Karpas-422 (cell line): ENCODE results near the gene NPHP3. TPM values are rescaled to one million over a fixed set of nuclear protein-coding genes. Genes with fewer than 3 reads are reported as not detected.

Experiments
- DNase-seq: peaks from one replicate; pipeline ENCODE4 v3.0.0-alpha.2; 2015
- H2AFZ ChIP-seq: fragments of 200-600 bp; sonication (generic); 2 replicates; pipeline ENCODE4 v1.6.1; 2014; ENCODE audit warnings: antibody characterized with exemption, low read length, mixed read lengths
- H3K27ac ChIP-seq: fragments of 200-600 bp; sonication (generic); 2 replicates; pipeline ENCODE4 v1.5.1; 2014; ENCODE audit warnings: mild to moderate bottlenecking, low read length, moderate library complexity
- H3K27me3 ChIP-seq: fragments of 200-600 bp; sonication (generic); 2 replicates; pipeline ENCODE4 v1.6.1; 2014; ENCODE audit warnings: low read length, mixed read lengths
- H3K36me3 ChIP-seq: fragments of 200-600 bp; sonication (generic); 2 replicates; pipeline ENCODE4 v1.6.1; 2014; ENCODE audit warnings: low read length, mixed read lengths; ENCODE audit not compliant: insufficient read depth
- H3K4me1 ChIP-seq: fragments of 200-600 bp; sonication (generic); 2 replicates; pipeline ENCODE4 v1.6.1; 2014; ENCODE audit warnings: mild to moderate bottlenecking, low read length, mixed read lengths
- H3K4me2 ChIP-seq: fragments of 200-600 bp; sonication (generic); 2 replicates; pipeline ENCODE4 v1.6.1; 2014; ENCODE audit warnings: low read length, low read depth, mild to moderate bottlenecking; ENCODE audit not compliant: poor library complexity, severe bottlenecking
- H3K4me3 ChIP-seq: fragments of 200-600 bp; sonication (generic); 2 replicates; pipeline ENCODE4 v1.5.1; 2014; ENCODE audit warnings: mild to moderate bottlenecking, antibody characterized with exemption, low read length, mixed read lengths
- H3K79me2 ChIP-seq: fragments of 200-600 bp; sonication (generic); 2 replicates; pipeline ENCODE4 v1.6.1; 2014; ENCODE audit warnings: mild to moderate bottlenecking, low read length, mixed read lengths
- H3K9ac ChIP-seq: fragments of 200-600 bp; sonication (generic); 2 replicates; pipeline ENCODE4 v1.6.0; 2014; ENCODE audit warnings: low read length
- H3K9me2 ChIP-seq: fragments of 200-600 bp; sonication (generic), shearing (Covaris generic); replicated peaks from 2 replicates; pipeline ENCODE4 v1.6.0; 2014; ENCODE audit warnings: mild to moderate bottlenecking, low read length, moderate library complexity; ENCODE audit not compliant: insufficient read depth
- H3K9me3 ChIP-seq: fragments of 300-700, 200-600 bp; sonication (generic); 2 replicates; pipeline ENCODE4 v1.6.1; 2014; ENCODE audit warnings: low read length, mixed read lengths
- H4K20me1 ChIP-seq: fragments of 200-600 bp; sonication (generic); 2 replicates; pipeline ENCODE4 v1.6.1; 2014; ENCODE audit warnings: mild to moderate bottlenecking, antibody characterized with exemption, low read length, low read depth; ENCODE audit not compliant: insufficient read depth
- total RNA-seq: library from RNA; depleted of rRNA; stranded (reverse); fragments of >200 nt; shearing (Covaris generic); gene quantifications from 2 replicates; pipeline ENCODE4 v1.2.3, GENCODE V29; 2014; ENCODE audit warnings: low replicate concordance

NPHP3 gene
- total RNA-seq, 1 experiment from 2014 or later, result 19.0 TPM

DNA sequence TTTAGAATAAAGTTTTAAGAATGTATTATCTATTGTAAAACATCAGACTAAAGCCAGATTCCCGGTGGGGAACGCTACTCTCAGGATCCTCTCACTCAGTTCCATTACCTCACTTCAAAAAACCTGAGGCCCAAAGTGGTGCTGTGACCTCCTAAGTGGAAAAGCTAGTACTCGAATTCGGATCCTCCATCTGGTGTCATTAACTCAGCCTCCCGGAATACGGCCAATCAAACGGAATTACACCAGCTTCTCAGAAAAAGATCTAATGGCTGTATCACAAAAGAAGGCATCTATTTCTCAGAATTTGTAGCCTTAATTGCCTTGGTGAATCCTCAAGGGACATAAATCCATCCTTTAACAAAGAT is 63.2 kb downstream of the NPHP3 start:
- DNase-seq, result no peak
- peaks cover 39% of the 10 kb centered on the region for H3K4me1 ChIP-seq

DNA sequence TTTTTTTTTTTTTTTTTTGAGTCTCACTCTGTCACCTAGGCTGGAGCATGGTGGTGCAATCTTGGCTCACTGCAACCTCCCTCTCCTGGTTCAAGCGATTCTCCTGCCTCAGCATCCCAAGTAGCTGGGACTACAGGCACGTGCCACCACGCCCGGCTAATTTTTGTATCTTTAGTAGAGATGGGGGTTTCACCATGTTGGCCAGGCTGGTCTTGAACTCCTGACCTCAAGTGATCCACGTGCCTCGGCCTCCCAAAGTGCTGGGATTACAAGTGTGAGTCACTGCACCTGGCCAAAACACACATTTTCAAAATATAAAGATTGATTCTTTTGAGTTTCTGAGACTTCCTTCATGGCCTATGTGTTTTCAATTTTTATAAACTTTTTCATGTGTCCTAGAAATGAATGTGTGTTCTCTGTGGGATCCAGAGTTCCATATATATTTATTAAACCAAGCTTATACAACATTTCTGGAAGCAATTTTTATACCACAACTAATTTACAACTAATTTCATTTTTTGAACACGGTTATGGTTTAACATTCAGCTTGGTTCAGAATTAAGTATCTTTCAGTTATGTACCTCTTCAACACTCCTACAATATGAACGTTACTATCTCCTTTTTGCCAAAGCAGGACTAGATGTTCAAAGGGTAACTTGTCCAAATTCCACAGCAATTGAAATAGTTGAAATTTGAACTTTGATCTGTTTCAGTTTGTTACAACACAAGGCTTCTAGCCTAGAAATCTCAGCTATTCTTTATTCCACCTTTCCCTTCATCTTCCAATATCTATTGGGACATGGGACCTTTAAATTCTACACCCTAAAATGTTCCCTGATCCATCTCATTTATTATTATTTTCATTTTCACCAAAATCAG is 64.1 kb downstream of the NPHP3 start:
- Histone ChIP-seq H4K20me1 (no peaks in the 10 kb centered on the region), H3K27me3 (no peaks in the 10 kb centered on the region), H3K36me3 (no peaks in the 10 kb centered on the region), H3K79me2 (peaks cover 45% of the 10 kb centered on the region), H2AFZ (no peak overlapping the region), H3K9me3 (no peaks in the 10 kb centered on the region), H3K4me1 (peaks cover 31% of the 10 kb centered on the region), H3K4me3 (peak overlapping the region; percentile 87; the same call in 1 of the 2 replicates), H3K4me2 (peak overlapping the region; percentile 82), H3K9me2 (no peaks in the 10 kb centered on the region), H3K27ac (no peak overlapping the region), H3K9ac (peak overlapping the region; percentile 93)
- DNase-seq, result no peak

More for the DNA sequence above, 63.2 kb downstream of the NPHP3 start:
- Histone ChIP-seq H3K4me2 (peak overlapping the region; percentile 82), H3K9me2 (no peaks in the 10 kb centered on the region), H3K79me2 (peaks cover 51% of the 10 kb centered on the region), H3K9me3 (no peaks in the 10 kb centered on the region), H4K20me1 (no peaks in the 10 kb centered on the region), H3K36me3 (peaks cover 7% of the 10 kb centered on the region; the same call in 1 of the 2 replicates), H3K27me3 (no peaks in the 10 kb centered on the region), H3K27ac (no peak overlapping the region), H3K4me3 (peak overlapping the region; percentile 87), H3K9ac (peak overlapping the region; percentile 93), H2AFZ (0 out of 2 replicates have a peak overlapping the region, but pooled peaks have one; percentile 72)

DNA sequence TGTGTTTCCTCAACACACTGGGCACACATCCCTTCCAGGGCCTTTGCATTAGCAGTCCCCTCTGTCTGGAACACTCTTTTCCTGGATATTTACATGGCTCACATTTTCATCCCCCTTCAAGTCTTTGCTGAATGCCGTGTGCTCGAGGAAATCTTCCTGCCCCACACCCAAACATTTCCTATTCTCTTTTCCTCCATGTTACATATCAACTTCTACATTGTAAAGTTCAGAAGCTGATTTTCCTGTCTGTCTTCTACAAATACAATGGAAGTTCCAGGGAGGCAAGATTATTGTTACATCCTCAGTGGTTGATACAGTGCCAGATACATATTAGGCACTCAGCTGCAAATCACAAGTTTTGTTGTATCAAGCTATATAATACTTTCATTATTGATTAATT is 66.7 kb downstream of the NPHP3 start:
- no peaks in the 10 kb centered on the region for H3K9me2 ChIP-seq
- H3K27me3 ChIP-seq, result no peaks in the 10 kb centered on the region
- H3K27ac ChIP-seq, result no peak overlapping the region
- no peaks in the 10 kb centered on the region for H3K9me3 ChIP-seq
- H2AFZ ChIP-seq, result no peak overlapping the region
- no peak overlapping the region for H3K9ac ChIP-seq
- H3K4me3 ChIP-seq, result no peak overlapping the region
- peaks cover 20% of the 10 kb centered on the region for H3K79me2 ChIP-seq
- H3K36me3 ChIP-seq, result no peaks in the 10 kb centered on the region
- no peak overlapping the region for H3K4me2 ChIP-seq
- DNase-seq, result no peak
- H4K20me1 ChIP-seq, result no peaks in the 10 kb centered on the region
- peaks cover 12% of the 10 kb centered on the region for H3K4me1 ChIP-seq

DNA sequence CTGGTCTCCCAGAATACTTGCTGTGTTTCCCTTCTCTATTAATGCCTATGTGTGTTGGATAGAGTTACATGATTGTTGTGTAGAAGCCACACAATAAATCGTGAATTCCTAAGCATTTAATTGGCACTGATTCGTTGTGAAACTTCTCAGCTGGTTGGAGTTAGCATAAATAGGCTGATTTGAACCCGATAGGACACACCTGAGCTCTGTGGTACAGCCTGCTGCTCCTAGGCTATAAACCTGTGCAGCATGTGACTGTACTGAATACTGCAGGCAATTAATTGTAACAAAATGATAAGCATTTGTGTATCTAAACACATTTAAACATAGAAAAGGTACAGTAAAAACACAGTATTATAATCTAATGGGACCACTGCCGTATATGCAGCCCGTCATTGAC is 67.5 kb downstream of the NPHP3 start:
- Histone ChIP-seq H3K9ac (no peak overlapping the region), H3K27ac (no peak overlapping the region), H3K4me2 (no peak overlapping the region), H4K20me1 (no peaks in the 10 kb centered on the region), H3K4me3 (no peak overlapping the region), H3K27me3 (no peaks in the 10 kb centered on the region), H3K79me2 (peaks cover 15% of the 10 kb centered on the region), H3K4me1 (peaks cover 12% of the 10 kb centered on the region), H3K36me3 (no peaks in the 10 kb centered on the region), H2AFZ (no peak overlapping the region), H3K9me2 (no peaks in the 10 kb centered on the region), H3K9me3 (no peaks in the 10 kb centered on the region)
- no peak for DNase-seq

DNA sequence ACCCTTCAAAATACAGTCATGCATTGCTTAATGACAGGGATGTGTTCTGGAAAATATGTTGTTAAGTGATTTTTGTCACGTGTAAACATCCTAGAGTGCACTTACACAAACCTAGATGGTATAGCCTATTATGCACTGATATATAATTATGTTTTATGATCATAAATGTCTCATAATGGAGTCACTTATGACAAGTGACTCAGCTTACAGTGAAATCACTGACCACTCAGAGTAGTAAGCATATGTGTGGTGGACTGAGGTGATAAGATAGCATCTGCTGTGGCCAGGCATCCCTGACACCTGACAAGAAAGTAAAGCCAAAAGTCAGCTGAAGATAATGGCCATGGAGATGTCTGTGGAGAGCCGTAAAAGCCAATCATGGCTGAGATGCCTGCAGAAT is 68.0 kb downstream of the NPHP3 start:
- no peaks in the 10 kb centered on the region for H4K20me1 ChIP-seq
- DNase-seq, result no peak
- H3K27ac ChIP-seq, result no peak overlapping the region
- no peak overlapping the region for H3K4me3 ChIP-seq
- no peak overlapping the region for H3K4me2 ChIP-seq
- peaks cover 10% of the 10 kb centered on the region for H3K79me2 ChIP-seq
- no peak overlapping the region for H3K9ac ChIP-seq
- no peak overlapping the region for H2AFZ ChIP-seq
- no peaks in the 10 kb centered on the region for H3K27me3 ChIP-seq
- no peaks in the 10 kb centered on the region for H3K36me3 ChIP-seq
- H3K9me2 ChIP-seq, result no peaks in the 10 kb centered on the region
- H3K9me3 ChIP-seq, result no peaks in the 10 kb centered on the region
- H3K4me1 ChIP-seq, result peaks cover 11% of the 10 kb centered on the region

DNA sequence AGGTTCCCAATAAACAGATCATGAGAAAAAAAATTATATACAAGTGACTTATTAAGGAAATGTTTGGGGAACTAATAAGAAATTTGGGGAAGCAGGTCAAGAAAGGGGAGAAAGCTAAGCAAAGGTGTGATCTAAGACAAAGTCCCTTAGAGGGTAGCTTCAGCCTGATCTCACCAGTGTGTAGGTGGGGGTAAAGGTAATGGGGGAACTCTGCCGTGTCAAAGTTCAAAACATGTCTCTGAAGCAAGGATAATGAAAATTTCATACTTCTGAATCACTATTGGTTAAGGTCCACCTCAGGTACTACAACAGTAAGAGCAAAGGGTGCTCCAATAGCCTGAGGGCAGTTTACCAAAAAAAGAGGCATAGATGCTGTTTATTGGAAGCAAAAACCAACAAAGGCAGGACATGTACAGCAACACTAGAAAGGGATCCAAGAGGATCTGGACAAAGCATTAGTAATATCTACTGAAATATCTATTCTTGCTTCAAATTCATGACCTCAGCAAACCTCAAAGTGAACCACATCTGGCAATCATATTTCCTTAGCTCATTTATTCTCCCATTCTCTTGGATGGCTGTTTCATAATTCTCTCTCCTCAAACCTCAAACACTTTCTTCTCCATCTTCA is 69.5 kb downstream of the NPHP3 start:
- DNase-seq, result no peak
- H3K4me2 ChIP-seq, result no peak overlapping the region
- H3K4me3 ChIP-seq, result no peak overlapping the region

DNA sequence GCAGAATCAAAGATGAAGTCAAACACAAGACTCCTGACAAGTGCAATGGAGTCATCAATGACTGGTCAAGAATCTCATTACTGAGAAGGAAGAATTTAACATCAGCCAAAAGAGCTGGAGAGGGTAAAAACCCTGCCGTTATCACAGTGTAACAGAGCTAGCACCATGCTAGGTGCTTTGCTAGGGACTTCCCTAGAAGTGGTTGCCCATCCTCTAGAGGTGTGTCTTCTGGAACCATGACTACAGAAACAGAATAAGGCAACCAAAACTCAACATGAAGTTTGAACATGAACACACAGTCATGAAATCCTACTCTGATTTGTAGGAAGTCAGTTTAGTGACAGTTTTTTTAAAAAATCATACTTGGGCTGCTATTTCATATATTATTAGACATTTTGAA is 72.1 kb downstream of the NPHP3 start:
- Histone ChIP-seq H3K27ac (no peak overlapping the region), H3K4me1 (no peaks in the 10 kb centered on the region)

More for the DNA sequence above, 69.5 kb downstream of the NPHP3 start:
- H3K36me3 ChIP-seq, result no peaks in the 10 kb centered on the region
- H3K27me3 ChIP-seq, result no peaks in the 10 kb centered on the region
- H3K4me1 ChIP-seq, result no peaks in the 10 kb centered on the region
- H3K9me2 ChIP-seq, result no peaks in the 10 kb centered on the region
- H2AFZ ChIP-seq, result no peak overlapping the region
- no peaks in the 10 kb centered on the region for H3K9me3 ChIP-seq
- H4K20me1 ChIP-seq, result no peaks in the 10 kb centered on the region
- H3K79me2 ChIP-seq, result peaks cover 4% of the 10 kb centered on the region; the same call in 1 of the 2 replicates
- no peak overlapping the region for H3K27ac ChIP-seq
- no peak overlapping the region for H3K9ac ChIP-seq

DNA sequence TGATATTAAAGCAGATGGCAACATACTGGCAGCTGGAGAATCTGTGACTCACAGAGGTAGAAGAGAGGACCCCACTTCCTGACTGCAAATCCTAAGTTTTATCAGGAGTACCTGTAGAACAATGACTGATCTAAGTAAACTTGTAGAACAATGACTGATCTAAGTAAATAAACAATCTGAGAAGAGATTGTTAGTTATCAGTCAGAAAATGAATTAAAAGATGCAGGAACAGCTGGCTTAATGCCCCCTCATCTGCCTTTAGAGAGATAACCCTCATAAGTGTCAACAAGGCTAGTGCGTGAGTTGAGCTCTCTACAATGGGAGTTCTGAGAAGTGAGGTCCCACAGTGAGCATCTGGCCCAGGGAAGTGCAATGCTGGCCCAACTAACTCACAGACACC is 77.2 kb downstream of the NPHP3 start:
- Histone ChIP-seq H3K36me3 (no peaks in the 10 kb centered on the region), H4K20me1 (no peaks in the 10 kb centered on the region), H3K4me1 (peaks cover 6% of the 10 kb centered on the region; the same call in 1 of the 2 replicates), H3K9me3 (no peaks in the 10 kb centered on the region), H3K27me3 (no peaks in the 10 kb centered on the region), H3K27ac (no peak overlapping the region), H3K79me2 (peaks cover 13% of the 10 kb centered on the region; the same call in 1 of the 2 replicates), H3K4me3 (no peak overlapping the region), H3K4me2 (no peak overlapping the region), H3K9me2 (no peaks in the 10 kb centered on the region), H3K9ac (no peak overlapping the region), H2AFZ (no peak overlapping the region)
- DNase-seq, result no peak

More for the DNA sequence above, 72.1 kb downstream of the NPHP3 start:
- no peaks in the 10 kb centered on the region for H3K27me3 ChIP-seq
- no peak overlapping the region for H2AFZ ChIP-seq
- no peak overlapping the region for H3K4me3 ChIP-seq
- no peaks in the 10 kb centered on the region for H4K20me1 ChIP-seq
- H3K79me2 ChIP-seq, result peaks cover 16% of the 10 kb centered on the region; the same call in 1 of the 2 replicates
- no peaks in the 10 kb centered on the region for H3K9me3 ChIP-seq
- no peak overlapping the region for H3K9ac ChIP-seq
- H3K9me2 ChIP-seq, result no peaks in the 10 kb centered on the region
- H3K36me3 ChIP-seq, result no peaks in the 10 kb centered on the region
- H3K4me2 ChIP-seq, result no peak overlapping the region
- no peak for DNase-seq
